ENCODE data around the gene TCF3.
A peak's percentile ranks its signal among the peaks of the same experiment; 100 is the strongest.

TCF3 gene

DNA sequence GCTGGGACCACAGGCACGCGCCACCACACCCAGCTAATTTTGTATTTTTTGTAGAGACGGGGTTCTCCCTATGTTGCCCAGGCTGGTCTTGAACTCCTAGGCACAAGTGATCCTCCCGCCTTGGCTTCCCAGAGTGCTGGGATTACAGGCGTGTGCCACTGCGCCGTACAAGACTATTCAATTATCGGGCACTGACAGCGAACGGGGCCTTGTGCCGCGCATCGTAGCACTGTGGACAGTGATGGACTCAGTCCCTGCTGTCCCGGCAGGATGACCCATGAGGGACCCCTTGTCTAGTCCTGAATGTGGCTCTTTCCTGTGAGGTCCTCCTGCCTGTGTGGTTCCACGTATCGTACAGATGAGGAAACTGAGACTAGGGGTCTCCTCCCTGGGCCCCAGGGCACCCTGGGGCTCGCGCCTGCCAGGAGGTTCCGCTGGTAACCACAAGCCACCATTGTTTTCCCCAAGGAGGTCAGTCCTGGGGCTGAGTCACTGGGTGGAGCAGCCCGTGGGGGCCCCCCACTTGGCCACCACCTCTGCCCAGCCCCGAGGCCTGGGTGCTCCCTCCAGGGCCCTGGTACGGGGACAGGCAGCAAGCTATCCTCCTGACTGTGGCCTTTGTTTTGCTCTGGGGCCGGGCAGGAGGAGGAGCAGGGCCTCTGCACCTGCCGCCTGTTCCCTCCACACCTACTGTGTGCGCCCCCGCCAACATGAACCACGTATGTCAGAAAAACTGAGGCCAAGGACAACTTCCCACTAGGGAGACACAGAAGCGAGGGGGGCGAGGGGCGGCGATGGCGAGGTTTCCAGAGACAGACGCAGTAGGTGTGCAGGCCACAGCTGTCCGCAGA, 2.9 kb upstream of the TCF3 start:
- TF ChIP-seq, protein P1, sequence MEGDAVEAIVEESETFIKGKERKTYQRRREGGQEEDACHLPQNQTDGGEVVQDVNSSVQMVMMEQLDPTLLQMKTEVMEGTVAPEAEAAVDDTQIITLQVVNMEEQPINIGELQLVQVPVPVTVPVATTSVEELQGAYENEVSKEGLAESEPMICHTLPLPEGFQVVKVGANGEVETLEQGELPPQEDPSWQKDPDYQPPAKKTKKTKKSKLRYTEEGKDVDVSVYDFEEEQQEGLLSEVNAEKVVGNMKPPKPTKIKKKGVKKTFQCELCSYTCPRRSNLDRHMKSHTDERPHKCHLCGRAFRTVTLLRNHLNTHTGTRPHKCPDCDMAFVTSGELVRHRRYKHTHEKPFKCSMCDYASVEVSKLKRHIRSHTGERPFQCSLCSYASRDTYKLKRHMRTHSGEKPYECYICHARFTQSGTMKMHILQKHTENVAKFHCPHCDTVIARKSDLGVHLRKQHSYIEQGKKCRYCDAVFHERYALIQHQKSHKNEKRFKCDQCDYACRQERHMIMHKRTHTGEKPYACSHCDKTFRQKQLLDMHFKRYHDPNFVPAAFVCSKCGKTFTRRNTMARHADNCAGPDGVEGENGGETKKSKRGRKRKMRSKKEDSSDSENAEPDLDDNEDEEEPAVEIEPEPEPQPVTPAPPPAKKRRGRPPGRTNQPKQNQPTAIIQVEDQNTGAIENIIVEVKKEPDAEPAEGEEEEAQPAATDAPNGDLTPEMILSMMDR (IDR thresholded peaks at IDR 0.05; ENCODE audit: low read depth, low read length, missing control alignments), result no peak
- DNase-seq (ENCODE audit: low read depth), result no peak

DNA sequence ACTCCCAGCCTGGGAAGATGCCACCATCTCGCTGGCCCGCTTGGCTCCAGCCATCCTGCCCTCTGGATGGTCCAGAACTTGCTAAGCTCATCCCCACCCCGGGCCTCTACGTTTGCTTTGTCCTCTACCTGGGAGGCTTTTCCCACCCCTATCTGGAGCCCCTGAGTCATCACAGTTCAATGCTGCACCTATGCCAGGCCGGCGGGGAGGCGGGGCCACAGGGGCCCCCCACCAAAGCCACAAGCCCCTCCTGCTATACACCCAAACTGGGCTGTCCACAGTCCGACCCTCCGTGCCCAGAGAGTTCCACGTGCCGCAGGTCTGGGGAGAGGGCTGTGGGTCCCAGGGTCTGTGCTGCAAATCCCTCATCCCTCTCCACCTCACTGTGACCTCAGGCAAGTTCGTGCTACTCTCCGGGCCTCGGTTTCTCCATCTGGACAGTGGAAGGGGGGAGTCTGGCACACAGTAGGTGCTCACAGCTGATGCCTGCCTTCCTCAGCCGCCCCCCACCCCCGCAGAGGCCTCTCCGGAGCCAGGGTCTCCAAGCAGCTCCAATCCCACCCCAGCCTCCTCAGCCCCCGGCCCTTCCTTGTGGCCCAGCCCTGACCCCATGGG, 1.9 kb upstream of the TCF3 start:
- TF ChIP-seq, protein P1 (IDR thresholded peaks at IDR 0.05; ENCODE audit: low read depth, low read length, missing control alignments), result no peak
- no peak overlapping the region for H3K4me3 ChIP-seq (ENCODE audit: low read depth, low read length)
- no peak for DNase-seq (ENCODE audit: low read depth)

More for the DNA sequence above, 2.9 kb upstream of the TCF3 start:
- no peak overlapping the region for H3K4me3 ChIP-seq (ENCODE audit: low read depth, low read length)

DNA sequence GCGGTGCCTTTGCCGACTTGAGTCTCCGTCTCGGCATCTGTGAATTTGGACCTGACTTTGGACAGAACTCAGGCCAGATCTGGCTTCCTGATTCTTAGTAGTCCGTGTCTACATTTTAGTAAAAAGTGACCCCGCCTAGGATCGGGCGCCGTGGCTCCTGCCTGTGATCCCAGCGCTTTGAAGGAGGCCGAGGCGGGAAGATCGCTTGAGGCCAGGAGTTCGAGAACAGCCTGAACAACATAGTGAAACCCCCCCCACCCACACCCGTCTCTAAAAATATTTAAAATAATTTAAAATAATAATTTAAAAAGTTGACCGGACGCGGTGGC, 849 bp upstream of the TCF3 start:
- DNase-seq (ENCODE audit: low read depth), result no peak
- TF ChIP-seq, protein P1 (IDR thresholded peaks at IDR 0.05; ENCODE audit: low read depth, low read length, missing control alignments), result no peak
- peak overlapping the region; percentile 73 for H3K4me3 ChIP-seq (ENCODE audit: low read depth, low read length)

DNA sequence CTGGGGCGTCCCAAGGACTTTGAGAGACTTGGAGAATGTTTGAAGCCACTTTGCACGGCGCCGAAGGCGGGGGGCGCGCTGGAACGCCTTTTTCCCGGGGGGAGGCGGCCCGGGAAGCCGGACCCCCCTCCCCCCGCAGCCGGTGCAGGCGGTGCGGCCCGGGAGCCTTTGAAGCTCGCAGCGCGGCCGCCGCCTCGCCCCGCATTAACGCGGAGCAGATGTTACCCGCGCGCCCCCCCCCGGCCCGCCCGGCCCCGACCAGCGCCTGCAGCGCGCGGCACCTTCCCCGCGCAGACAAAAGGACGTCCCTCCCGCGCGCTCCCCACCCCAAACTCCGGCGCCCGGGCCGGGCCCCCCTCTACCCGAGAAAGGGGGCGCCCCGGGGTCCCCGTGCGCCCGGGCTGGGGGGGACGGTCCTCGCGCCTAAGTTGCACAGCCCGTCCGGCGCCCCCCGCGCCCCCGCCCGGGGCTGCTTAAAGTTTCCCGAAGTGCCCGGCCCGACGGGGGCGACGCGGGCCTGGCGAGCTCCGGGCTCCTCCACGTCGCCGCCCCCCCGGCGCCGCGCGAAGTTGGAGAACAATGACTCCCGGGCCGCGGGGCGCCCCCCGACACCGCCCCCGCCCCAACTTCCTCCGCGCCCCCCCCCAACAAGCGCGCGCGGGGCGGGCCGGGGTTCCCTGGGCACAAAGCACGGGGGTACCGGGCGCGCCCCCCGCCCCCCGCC, 685 bp downstream of the TCF3 start:
- TF ChIP-seq, protein P1 (IDR thresholded peaks at IDR 0.05; ENCODE audit: low read depth, low read length, missing control alignments), result no peak
- DNase-seq (ENCODE audit: low read depth), result no peak
- H3K4me3 ChIP-seq (ENCODE audit: low read depth, low read length), result peak overlapping the region; percentile 92

DNA sequence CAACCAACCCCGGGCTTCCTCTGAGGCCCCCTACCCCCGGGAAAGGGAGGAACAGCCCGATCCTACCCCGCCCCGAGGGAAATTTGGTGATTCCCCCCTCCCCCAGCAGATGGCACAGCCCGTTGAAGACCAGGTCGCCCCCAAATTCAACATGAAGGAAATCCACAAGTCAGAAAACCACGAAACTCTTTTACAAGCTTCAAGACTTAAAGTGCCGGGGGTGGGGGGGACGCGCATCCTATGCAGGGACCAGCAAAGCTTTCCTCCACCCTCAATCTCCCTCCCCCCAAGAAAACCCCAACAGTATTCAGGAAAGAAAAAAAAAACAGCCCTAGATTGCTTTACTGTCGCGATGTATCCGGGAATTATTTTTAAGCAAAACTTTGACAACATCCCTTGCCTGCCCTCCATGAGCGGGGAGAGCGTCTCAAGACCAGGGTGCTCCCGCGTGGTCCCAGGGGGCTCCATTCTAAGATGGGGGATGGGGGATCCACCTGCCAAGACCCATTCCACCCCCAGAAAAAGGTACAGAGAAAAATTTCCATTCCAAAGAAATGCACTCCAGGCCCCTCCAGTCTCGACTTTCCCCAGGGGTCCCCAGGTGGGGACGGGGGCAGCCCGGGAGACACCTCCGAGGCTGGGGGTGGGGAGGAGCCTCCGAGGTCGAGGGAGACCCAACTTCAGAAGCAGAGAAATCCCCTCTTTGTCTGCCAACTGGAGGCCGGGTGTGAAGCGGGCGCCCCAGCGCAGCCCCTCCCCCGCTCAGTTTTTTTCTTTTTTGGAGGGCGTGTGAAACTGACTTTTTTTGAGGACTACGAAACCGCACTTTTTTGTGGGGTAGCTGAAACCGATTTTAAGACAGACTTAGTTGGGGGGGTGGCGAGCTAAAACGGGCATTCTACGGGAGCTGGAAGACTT, 1.5 kb downstream of the TCF3 start:
- H3K4me3 ChIP-seq (ENCODE audit: low read depth, low read length), result peak overlapping the region; percentile 92
- peak; percentile 88 for DNase-seq (ENCODE audit: low read depth)
- TF ChIP-seq, protein P1 (IDR thresholded peaks at IDR 0.05; ENCODE audit: low read depth, low read length, missing control alignments), result no peak

All from GM12864 (cell line).